ENCODE measurements around the gene TSPEAR.

Gene TSPEAR

DNA sequence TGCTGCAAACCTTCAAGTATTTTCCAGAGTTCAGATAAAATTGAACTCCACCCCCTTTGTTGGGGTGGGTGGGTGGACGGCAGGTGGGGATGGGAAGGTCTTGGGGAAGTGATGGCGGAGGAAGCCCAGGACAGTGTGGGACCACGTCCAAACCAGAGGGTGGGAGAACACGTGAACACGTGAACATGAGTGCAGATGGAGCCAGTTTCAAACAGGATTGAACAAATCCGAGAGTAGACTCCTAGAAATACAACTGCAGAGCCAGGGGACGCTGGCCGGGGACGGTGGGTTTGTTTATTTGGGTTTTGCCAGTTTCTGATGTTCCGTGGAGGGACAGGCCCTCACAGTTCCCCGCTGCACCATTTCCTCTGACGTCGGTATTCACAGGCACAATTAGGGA lies 163.0 kb downstream of the TSPEAR start:
- TF ChIP-seq, protein P1, sequence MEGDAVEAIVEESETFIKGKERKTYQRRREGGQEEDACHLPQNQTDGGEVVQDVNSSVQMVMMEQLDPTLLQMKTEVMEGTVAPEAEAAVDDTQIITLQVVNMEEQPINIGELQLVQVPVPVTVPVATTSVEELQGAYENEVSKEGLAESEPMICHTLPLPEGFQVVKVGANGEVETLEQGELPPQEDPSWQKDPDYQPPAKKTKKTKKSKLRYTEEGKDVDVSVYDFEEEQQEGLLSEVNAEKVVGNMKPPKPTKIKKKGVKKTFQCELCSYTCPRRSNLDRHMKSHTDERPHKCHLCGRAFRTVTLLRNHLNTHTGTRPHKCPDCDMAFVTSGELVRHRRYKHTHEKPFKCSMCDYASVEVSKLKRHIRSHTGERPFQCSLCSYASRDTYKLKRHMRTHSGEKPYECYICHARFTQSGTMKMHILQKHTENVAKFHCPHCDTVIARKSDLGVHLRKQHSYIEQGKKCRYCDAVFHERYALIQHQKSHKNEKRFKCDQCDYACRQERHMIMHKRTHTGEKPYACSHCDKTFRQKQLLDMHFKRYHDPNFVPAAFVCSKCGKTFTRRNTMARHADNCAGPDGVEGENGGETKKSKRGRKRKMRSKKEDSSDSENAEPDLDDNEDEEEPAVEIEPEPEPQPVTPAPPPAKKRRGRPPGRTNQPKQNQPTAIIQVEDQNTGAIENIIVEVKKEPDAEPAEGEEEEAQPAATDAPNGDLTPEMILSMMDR (IDR thresholded peaks at IDR 0.05), result no peak
- TF ChIP-seq ZFX (IDR thresholded peaks at IDR 0.05; ENCODE audit: borderline replicate concordance), result no peak
- no peak overlapping the region for H3K27ac ChIP-seq

DNA sequence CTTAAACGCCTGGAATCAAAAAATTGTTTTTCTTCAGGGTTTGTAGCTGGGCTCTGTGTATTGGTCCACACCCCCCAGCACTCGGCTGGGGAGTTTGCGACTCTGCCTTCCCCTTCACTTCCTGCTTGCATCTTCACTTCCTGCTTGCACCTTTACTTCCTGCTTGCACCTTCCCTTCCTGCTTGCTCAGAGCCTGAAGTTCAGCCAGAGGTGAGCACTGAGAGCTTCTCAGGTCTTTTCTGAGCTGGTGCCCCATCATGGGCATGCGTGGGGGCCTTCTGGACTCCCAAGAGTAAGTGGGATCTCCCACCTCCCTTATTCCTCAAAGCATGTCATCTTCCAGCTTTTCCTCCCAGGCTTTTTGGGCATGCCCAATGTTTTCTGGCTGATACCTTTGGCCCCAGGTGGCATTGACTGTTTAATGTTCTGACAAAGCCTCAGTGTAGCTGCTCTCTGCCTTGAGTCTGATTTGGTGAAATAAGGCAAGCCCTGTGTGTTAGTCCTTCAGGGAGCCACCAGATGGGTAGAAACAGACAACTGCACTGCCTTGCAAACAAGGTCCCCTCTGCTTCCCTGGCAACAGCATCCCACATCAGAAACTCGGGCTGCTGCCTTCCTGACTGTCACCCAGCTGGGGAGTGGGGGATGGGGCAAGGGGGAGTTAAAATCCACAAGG lies 163.6 kb downstream of the TSPEAR start:
- no peak overlapping the region for H3K27ac ChIP-seq
- TF ChIP-seq, protein P1 (IDR thresholded peaks at IDR 0.05), result no peak
- no peak for TF ChIP-seq ZFX (IDR thresholded peaks at IDR 0.05; ENCODE audit: borderline replicate concordance)

DNA sequence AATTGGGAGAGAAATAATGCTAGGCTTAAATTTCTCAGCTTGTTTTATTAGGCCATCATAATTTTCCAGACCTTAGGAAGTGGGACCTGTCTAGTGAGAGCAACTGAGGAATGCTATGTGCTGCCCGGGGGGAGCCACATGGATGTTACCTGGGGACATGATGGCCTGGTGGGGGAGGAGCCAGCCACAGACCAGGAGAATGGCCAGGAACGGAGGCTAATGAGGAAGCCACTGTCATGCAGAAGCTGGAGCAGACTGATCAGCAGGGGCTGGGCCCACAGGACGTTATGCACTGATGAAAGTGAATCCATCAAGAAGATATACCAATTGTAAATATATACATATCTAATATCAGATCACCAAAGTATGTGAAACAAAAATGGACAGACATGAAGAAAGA lies 166.8 kb downstream of the TSPEAR start:
- TF ChIP-seq, protein P1 (IDR thresholded peaks at IDR 0.05), result no peak
- no peak for TF ChIP-seq ZFX (IDR thresholded peaks at IDR 0.05; ENCODE audit: borderline replicate concordance)
- no peak overlapping the region for H3K27ac ChIP-seq

DNA sequence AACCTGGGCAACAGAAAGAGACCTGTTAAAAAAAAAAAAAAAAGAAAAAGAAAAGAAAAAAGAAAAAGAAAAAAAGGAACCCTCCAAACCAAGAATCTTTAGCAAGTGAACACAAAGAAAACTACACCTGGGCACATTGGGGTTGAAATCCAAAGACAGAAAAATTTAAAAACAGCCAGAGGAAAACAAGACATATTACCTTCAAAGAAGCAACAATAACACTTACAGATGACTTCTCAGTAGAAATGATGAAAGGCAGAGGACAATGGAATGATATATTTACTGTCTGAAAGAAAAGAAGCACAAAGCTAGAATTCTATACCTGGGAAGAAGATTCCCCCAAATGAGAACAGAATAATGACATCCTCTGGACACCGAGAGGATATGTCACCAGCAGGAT lies 168.7 kb downstream of the TSPEAR start:
- TF ChIP-seq, protein P1 (IDR thresholded peaks at IDR 0.05), result no peak
- no peak for TF ChIP-seq ZFX (IDR thresholded peaks at IDR 0.05; ENCODE audit: borderline replicate concordance)
- H3K27ac ChIP-seq, result no peak overlapping the region

DNA sequence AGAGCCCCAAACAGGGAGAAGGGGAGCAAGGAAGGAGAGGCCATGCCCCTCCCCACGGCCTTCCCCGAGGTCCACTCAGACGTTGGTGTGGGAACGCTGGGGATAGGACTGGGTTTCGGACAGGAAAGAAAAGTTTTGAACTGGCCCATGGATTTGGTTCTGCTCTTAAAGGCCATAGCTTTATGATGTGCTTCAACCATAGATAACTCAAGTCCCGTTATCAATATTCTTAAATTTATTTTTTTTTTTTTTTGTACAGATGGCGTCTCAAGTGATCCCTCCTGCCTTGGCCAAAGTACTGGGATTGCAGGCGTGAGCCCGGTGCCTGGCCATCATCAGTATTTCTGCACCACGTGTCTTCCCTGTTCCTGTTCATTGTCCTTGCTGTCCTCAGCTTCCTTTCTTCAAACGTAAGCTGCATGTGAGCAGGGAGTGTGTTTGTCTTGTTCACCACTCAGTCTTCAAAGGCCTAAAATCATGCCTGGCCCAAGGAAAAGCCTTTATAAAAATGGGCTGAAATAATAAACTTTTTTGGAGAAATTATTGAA lies 170.6 kb downstream of the TSPEAR start:
- no peak overlapping the region for H3K27ac ChIP-seq
- TF ChIP-seq ZFX (IDR thresholded peaks at IDR 0.05; ENCODE audit: borderline replicate concordance), result no peak
- TF ChIP-seq, protein P1 (IDR thresholded peaks at IDR 0.05), result no peak

DNA sequence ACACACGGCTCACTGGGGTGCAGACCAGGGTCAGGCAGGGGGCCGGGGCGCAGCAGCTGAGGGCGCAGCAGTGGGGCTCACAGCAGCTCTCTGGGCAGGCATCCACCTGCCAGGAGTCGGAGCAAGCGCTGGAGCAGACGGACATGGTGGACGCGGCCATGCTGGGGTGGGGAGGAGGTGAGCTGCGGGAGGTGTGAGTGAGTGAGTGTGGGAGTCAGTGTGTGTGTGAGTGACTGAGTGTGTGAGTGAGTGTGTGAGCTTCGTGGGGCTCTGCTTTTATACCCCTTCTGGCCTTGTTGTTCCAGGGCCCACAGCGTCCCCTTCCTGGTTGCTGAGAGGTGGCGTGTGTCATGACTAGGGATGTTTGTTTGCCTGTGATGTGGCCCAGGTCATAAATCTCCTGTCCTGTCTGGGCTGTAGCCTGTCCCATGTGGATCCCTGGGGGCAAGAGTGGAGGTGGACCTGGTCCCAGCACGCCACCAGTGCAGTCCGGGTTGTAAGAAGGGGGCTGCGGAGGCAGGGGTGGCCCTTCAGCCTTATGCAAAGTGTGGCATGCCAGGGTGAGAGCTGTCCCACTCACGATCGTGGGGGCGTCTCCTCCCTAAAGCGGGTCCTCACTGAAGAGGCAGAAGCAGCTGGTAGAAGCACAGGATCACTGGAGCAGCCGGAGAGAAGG lies 171.2 kb downstream of the TSPEAR start, which contains the start of gene KRTAP10-1:
KRTAP10-1 (minus strand) TSS at position 205 of the 676 bp plus-strand sequence; CDS start at position 160, 45 bp downstream.
- no peak within 1 kb of the TSS for H3K27ac ChIP-seq
- TF ChIP-seq, protein P1 (IDR thresholded peaks at IDR 0.05), result no peak
- no peak for TF ChIP-seq ZFX (IDR thresholded peaks at IDR 0.05; ENCODE audit: borderline replicate concordance)

DNA sequence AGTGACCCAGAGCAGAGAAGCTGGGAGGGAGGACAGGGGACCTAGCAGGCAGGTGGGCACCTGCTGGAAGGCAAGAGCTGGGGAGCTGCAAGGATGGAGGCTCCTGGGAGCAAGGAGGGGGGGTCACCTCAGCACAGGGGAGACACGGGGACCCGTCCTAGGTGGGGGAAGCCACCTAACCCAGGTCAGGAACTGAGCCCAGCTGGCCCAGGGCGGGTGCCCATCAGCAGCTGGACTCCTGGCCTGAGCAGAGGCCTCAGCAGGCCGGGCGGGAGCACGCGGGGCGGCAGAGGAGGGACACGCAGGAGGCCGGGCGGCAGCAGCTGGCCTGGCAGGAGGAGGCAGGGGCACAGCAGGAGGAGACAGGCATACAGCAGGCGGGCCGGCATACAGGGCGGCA lies 172.3 kb downstream of the TSPEAR start:
- H3K27ac ChIP-seq, result no peak overlapping the region
- TF ChIP-seq, protein P1 (IDR thresholded peaks at IDR 0.05), result no peak
- TF ChIP-seq ZFX (IDR thresholded peaks at IDR 0.05; ENCODE audit: borderline replicate concordance), result no peak

All from 22Rv1 (cell line).